ENCODE data around the gene NT5M.

Gene NT5M

DNA sequence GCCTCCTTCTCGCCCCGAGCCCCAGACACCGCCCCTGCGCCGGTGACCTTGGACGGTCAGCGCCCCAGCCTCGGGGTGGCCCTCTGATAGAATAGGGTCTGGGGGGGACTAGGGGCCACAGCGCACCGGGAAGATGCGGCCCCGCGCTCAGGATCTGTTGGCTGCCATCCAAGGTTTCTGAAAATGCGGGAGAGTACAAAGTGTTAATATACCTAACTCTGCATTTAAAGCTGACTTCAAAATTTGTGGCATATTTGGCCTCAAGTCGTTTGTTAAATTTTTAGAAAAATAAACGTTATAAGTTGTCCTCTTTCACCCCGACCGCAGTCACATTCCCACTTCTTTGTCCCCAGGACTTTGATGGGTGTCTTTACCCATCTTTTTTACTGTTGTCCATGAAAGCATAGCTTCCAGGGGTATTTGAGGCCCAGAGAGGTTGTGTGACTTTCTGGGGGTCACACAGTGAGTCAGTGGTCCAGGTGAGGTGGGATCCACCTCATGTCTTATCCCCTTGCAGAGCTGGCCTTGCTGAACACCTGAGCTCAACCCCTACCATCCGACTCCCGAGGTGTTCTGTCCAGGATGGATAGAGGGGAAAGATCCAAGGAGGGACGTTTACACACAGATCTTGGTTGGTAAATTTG lies 796 bp downstream of the NT5M start:
- Histone ChIP-seq H4K20me1 (ENCODE audit: low read depth, low read length) (no peaks in the 10 kb centered on the region), H3F3A (ENCODE audit: insufficient read depth) (peaks cover 32% of the 10 kb centered on the region), H2AFZ (ENCODE audit: low read depth, low read length, severe bottlenecking) (peak overlapping the region; percentile 5), H3K79me2 (ENCODE audit: insufficient read depth, low read length) (peaks cover 6% of the 10 kb centered on the region; the same call in 1 of the 2 replicates), H3K9me2 (replicated peaks; ENCODE audit: insufficient read depth, low read length) (no peaks in the 10 kb centered on the region), H3K9me3 (ENCODE audit: insufficient read depth, low read length) (no peaks in the 10 kb centered on the region), H3K4me2 (ENCODE audit: low read depth, low read length, poor library complexity, severe bottlenecking) (peak overlapping the region; percentile 93), H3K9ac (ENCODE audit: low read length) (peak overlapping the region; percentile 89), H3K4me3 (ENCODE audit: insufficient read depth, low read length, poor library complexity, severe bottlenecking) (peak overlapping the region; percentile 92), H3K27ac (ENCODE audit: low read depth, low read length) (peak overlapping the region; percentile 84), H3K27me3 (ENCODE audit: low read length) (no peaks in the 10 kb centered on the region), H3K36me3 (ENCODE audit: low read length) (no peaks in the 10 kb centered on the region)
- TF ChIP-seq, protein P1, sequence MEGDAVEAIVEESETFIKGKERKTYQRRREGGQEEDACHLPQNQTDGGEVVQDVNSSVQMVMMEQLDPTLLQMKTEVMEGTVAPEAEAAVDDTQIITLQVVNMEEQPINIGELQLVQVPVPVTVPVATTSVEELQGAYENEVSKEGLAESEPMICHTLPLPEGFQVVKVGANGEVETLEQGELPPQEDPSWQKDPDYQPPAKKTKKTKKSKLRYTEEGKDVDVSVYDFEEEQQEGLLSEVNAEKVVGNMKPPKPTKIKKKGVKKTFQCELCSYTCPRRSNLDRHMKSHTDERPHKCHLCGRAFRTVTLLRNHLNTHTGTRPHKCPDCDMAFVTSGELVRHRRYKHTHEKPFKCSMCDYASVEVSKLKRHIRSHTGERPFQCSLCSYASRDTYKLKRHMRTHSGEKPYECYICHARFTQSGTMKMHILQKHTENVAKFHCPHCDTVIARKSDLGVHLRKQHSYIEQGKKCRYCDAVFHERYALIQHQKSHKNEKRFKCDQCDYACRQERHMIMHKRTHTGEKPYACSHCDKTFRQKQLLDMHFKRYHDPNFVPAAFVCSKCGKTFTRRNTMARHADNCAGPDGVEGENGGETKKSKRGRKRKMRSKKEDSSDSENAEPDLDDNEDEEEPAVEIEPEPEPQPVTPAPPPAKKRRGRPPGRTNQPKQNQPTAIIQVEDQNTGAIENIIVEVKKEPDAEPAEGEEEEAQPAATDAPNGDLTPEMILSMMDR (IDR thresholded peaks at IDR 0.05; ENCODE audit: insufficient read depth, low read length, poor library complexity, severe bottlenecking) = no peak
- TF ChIP-seq EZH2phosphoT487 (conservative IDR thresholded peaks at IDR 0.05; ENCODE audit: low read length) = no peak

DNA sequence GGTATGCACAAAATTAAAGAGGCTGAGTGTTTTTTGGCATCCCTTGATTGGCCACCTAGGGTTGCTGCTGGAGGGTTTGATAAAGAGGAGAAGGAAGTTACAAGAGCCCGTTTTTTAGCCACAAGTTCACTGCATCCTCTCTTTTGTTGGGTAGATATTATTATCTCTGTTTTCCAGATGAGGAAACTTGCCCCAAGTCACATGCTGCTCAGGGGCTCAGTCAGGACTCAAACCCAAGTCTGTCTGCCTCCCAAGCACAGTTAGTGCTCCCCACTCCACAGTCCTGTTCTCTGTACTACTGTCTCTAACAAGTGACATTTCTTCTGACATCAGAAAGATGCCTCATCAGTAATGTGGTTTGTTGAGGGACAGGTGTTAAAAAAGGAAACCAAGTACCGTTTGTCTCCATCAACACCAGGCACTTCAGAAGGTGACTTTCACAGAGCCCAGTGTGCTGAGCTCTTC lies 1.4 kb downstream of the NT5M start:
- Histone ChIP-seq H3K4me2 (ENCODE audit: low read depth, low read length, poor library complexity, severe bottlenecking) (peak overlapping the region; percentile 93), H3K79me2 (ENCODE audit: insufficient read depth, low read length) (peaks cover 6% of the 10 kb centered on the region; the same call in 1 of the 2 replicates), H3K9me3 (ENCODE audit: insufficient read depth, low read length) (no peaks in the 10 kb centered on the region), H3K36me3 (ENCODE audit: low read length) (no peaks in the 10 kb centered on the region), H3K27ac (ENCODE audit: low read depth, low read length) (peak overlapping the region; percentile 84), H3K27me3 (ENCODE audit: low read length) (no peaks in the 10 kb centered on the region), H3K9ac (ENCODE audit: low read length) (peak overlapping the region; percentile 89), H3K4me3 (ENCODE audit: insufficient read depth, low read length, poor library complexity, severe bottlenecking) (peak overlapping the region; percentile 92), H4K20me1 (ENCODE audit: low read depth, low read length) (no peaks in the 10 kb centered on the region), H3K9me2 (replicated peaks; ENCODE audit: insufficient read depth, low read length) (no peaks in the 10 kb centered on the region), H2AFZ (ENCODE audit: low read depth, low read length, severe bottlenecking) (peak overlapping the region; percentile 5), H3F3A (ENCODE audit: insufficient read depth) (peaks cover 35% of the 10 kb centered on the region)
- TF ChIP-seq, protein P1 (IDR thresholded peaks at IDR 0.05; ENCODE audit: insufficient read depth, low read length, poor library complexity, severe bottlenecking) = no peak
- TF ChIP-seq EZH2phosphoT487 (conservative IDR thresholded peaks at IDR 0.05; ENCODE audit: low read length) = no peak

DNA sequence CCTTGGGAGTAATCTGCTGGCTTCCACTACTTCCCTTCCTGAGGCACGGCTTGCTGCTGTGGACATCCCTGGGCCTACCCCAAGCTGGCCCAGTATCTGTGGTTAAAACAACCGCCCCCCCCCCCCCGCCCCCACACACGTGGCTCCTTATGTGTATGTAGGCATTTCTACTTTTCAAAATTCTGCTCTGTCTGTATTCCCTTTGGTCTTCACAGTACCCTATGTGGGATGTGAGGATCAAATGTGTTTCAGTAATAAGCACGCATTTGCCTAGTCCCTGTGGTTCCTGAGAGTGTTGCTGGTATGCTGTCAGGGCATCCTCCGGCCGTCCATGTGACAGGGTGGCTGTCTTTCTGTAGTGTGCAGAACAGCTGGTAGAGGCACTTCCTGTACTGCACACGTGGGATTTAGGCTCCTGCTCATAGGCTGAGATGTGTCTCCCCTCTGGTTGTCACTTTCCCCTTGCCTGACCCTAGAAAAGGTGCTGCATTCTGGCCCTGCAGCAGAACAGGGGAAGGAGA lies 2.2 kb downstream of the NT5M start:
- TF ChIP-seq, protein P1 (IDR thresholded peaks at IDR 0.05; ENCODE audit: insufficient read depth, low read length, poor library complexity, severe bottlenecking) = no peak
- TF ChIP-seq EZH2phosphoT487 (conservative IDR thresholded peaks at IDR 0.05; ENCODE audit: low read length) = no peak
- no peaks in the 10 kb centered on the region for H3K36me3 ChIP-seq (ENCODE audit: low read length)
- no peaks in the 10 kb centered on the region for H3K9me3 ChIP-seq (ENCODE audit: insufficient read depth, low read length)
- H3F3A ChIP-seq (ENCODE audit: insufficient read depth) = peaks cover 35% of the 10 kb centered on the region
- no peaks in the 10 kb centered on the region for H3K9me2 ChIP-seq (replicated peaks; ENCODE audit: insufficient read depth, low read length)
- peak overlapping the region; percentile 93 for H3K4me2 ChIP-seq (ENCODE audit: low read depth, low read length, poor library complexity, severe bottlenecking)
- peak overlapping the region; percentile 29 for H2AFZ ChIP-seq (ENCODE audit: low read depth, low read length, severe bottlenecking)
- H4K20me1 ChIP-seq (ENCODE audit: low read depth, low read length) = no peaks in the 10 kb centered on the region
- H3K4me3 ChIP-seq (ENCODE audit: insufficient read depth, low read length, poor library complexity, severe bottlenecking) = peak overlapping the region; percentile 92
- peak overlapping the region; percentile 89 for H3K9ac ChIP-seq (ENCODE audit: low read length)
- H3K79me2 ChIP-seq (ENCODE audit: insufficient read depth, low read length) = peaks cover 6% of the 10 kb centered on the region; the same call in 1 of the 2 replicates
- peak overlapping the region; percentile 84 for H3K27ac ChIP-seq (ENCODE audit: low read depth, low read length)
- H3K27me3 ChIP-seq (ENCODE audit: low read length) = no peaks in the 10 kb centered on the region
